GM12878 (cell line): ENCODE data around the gene DSE. TPM values are rescaled to one million over a fixed set of nuclear protein-coding genes. Genes with fewer than 3 reads are reported as not detected.
A peak's percentile ranks its signal among the peaks of the same experiment; 100 is the strongest.

ENCODE experiments used
- ATAC-seq: fragments of 200-7000 bp; cut with Tn5 transposase; 3 replicates; pipeline ENCODE4 v1.9.1; 2020; ENCODE audit warnings: mild to moderate bottlenecking, moderate library complexity
- BruUV-seq: library from RNA; stranded (reverse); fragments of 400-500 nt; replicated peaks from 2 replicates; lab custom pipeline; 2021; lab: Mats Ljungman, UMichigan
- CTCF ChIA-PET: fragments of 300-600 bp; sonication (Branson Sonifier 250); formaldehyde crosslinking; extraction: SDS; loops from one replicate; lab custom pipeline; 2021; ENCODE audit warnings: inconsistent platforms; lab: Yijun Ruan, JAX
- POLR2A ChIA-PET: fragments of 350-600 bp; formaldehyde crosslinking; extraction: SDS; loops from one replicate; lab custom pipeline; 2021; ENCODE audit warnings: inconsistent platforms; lab: Charles Lee
- RAD21 ChIA-PET: fragments of 300-600 bp; sonication (Branson Sonifier 250); formaldehyde crosslinking; loops from one replicate; lab custom pipeline; 2023; ENCODE audit warnings: antibody characterized with exemption; ENCODE audit not compliant: unreplicated experiment; lab: Charles Lee
- SMC1A ChIA-PET: fragments of 300-600 bp; sonication (Branson Sonifier 250); formaldehyde crosslinking; loops from one replicate; lab custom pipeline; 2023; ENCODE audit not compliant: unreplicated experiment, uncharacterized antibody; lab: Charles Lee
- DNase-seq: peaks from one replicate; pipeline ENCODE4 v3.0.0-alpha.2; 2011; ENCODE audit warnings: low read depth, low spot score
- FAIRE-seq: peaks from 3 replicates; lab custom pipeline; 2011; peaks lifted over from hg19 to GRCh38; lab: Jason Lieb, UNC
- H2AFZ ChIP-seq: 2 replicates; pipeline ENCODE4 v1.6.0; 2011; ENCODE audit warnings: low read depth, low read length, control low read depth; ENCODE audit not compliant: control insufficient read depth
- H3K27ac ChIP-seq: 2 replicates; pipeline ENCODE4 v1.5.1; 2011; ENCODE audit warnings: control low read depth; ENCODE audit not compliant: control insufficient read depth, insufficient read depth
- H3K27me3 ChIP-seq, 2 experiments: replicated peaks in 1 of 2; 2 replicates each; pipeline versions ENCODE4 v1.6.0 to v1.6.1; 2011; ENCODE audit warnings: low read length in 1 of 2; ENCODE audit not compliant: control insufficient read depth in 2 of 2, insufficient read depth in 2 of 2
- H3K36me3 ChIP-seq, 2 experiments: 2 replicates each; pipeline ENCODE4 v1.5.1; 2011; ENCODE audit warnings: low read length in 1 of 2; ENCODE audit not compliant: control insufficient read depth in 2 of 2, insufficient read depth in 2 of 2
- H3K4me1 ChIP-seq: 2 replicates; pipeline ENCODE4 v1.6.1; 2011; ENCODE audit warnings: mild to moderate bottlenecking, low read length, moderate library complexity, mixed read lengths; ENCODE audit not compliant: control insufficient read depth, insufficient read depth
- H3K4me2 ChIP-seq: 2 replicates; pipeline ENCODE4 v1.6.0; 2011; ENCODE audit warnings: control low read depth; ENCODE audit not compliant: control insufficient read depth, insufficient read depth
- H3K4me3 ChIP-seq: fragments of 200-600 bp; sonication (generic); 2 replicates; pipeline ENCODE4 v1.5.1; 2016
- H3K79me2 ChIP-seq: 2 replicates; pipeline ENCODE4 v1.6.0; 2011; ENCODE audit warnings: low read length; ENCODE audit not compliant: control insufficient read depth, insufficient read depth
- H3K9ac ChIP-seq: 2 replicates; pipeline ENCODE4 v1.8.0; 2011; ENCODE audit warnings: low read length, control low read depth, mixed read lengths; ENCODE audit not compliant: control insufficient read depth, insufficient read depth
- H3K9me3 ChIP-seq: replicated peaks from 3 replicates; pipeline ENCODE4 v1.5.1; 2011; ENCODE audit warnings: mild to moderate bottlenecking, low read length; ENCODE audit not compliant: control insufficient read depth, insufficient read depth
- H4K20me1 ChIP-seq: 2 replicates; pipeline ENCODE4 v1.6.0; 2011; ENCODE audit not compliant: control insufficient read depth, insufficient read depth
- CHD2 ChIP-seq: IDR thresholded peaks from 2 replicates; pipeline ENCODE4 v1.6.1; 2011; ENCODE audit warnings: low read depth, low read length, improper control_type of control experiment, borderline replicate concordance
- CHD4 ChIP-seq: fragments of 200-600 bp; sonication (generic); IDR thresholded peaks from 2 replicates; pipeline ENCODE4 v1.6.1; 2016; ENCODE audit warnings: mild to moderate bottlenecking
- EGR1 ChIP-seq, 2 experiments: IDR thresholded peaks; 1 replicate in 1 of 2; 2 replicates in 1 of 2; pipeline ENCODE4 v1.6.1; 2011 to 2012; ENCODE audit warnings: low read depth in 2 of 2, low read length in 2 of 2, borderline replicate concordance in 1 of 2, mild to moderate bottlenecking in 1 of 2, moderate library complexity in 1 of 2
- FOS ChIP-seq: IDR thresholded peaks from 3 replicates; pipeline ENCODE4 v1.6.1; 2011; ENCODE audit warnings: borderline replicate concordance; ENCODE audit not compliant: insufficient read length; ENCODE audit errors: extremely low read depth
- HCFC1 ChIP-seq: fragments of 150-350 bp; IDR thresholded peaks from 2 replicates; pipeline ENCODE4 v1.6.1; 2014; ENCODE audit warnings: low read length
- HSF1 ChIP-seq: fragments of 150-350 bp; IDR thresholded peaks from 2 replicates; pipeline ENCODE4 v1.6.1; 2014; ENCODE audit warnings: mild to moderate bottlenecking, low read depth, low read length
- IRF4 ChIP-seq: IDR thresholded peaks from 2 replicates; pipeline ENCODE4 v1.6.1; 2011; ENCODE audit warnings: low read depth, low read length
- MEF2A ChIP-seq: IDR thresholded peaks from 2 replicates; pipeline ENCODE4 v1.6.1; 2011; ENCODE audit warnings: low read depth, mild to moderate bottlenecking, low read length, moderate library complexity; ENCODE audit not compliant: insufficient read depth
- MXI1 ChIP-seq: fragments of 150-350 bp; IDR thresholded peaks from 2 replicates; pipeline ENCODE4 v1.6.1; 2011; ENCODE audit warnings: low read depth, mild to moderate bottlenecking, inconsistent platforms, low read length, improper control_type of control experiment
- NFYA ChIP-seq: IDR thresholded peaks from 2 replicates; pipeline ENCODE4 v1.6.1; 2011; ENCODE audit warnings: low read depth, mild to moderate bottlenecking, low read length, improper control_type of control experiment, borderline replicate concordance
- PAX8 ChIP-seq: fragments of 450-650 bp; IDR thresholded peaks from 2 replicates; pipeline ENCODE4 v1.6.1; 2017; ENCODE audit warnings: mild to moderate bottlenecking, moderate library complexity
- PKNOX1 ChIP-seq: fragments of 450-650 bp; IDR thresholded peaks from 2 replicates; pipeline ENCODE4 v1.6.1; 2016; ENCODE audit warnings: mild to moderate bottlenecking
- PML ChIP-seq: IDR thresholded peaks from 2 replicates; pipeline ENCODE4 v1.6.1; 2012; ENCODE audit warnings: low read length, inconsistent platforms
- RBBP5 ChIP-seq: fragments of 200-600 bp; sonication (generic); conservative IDR thresholded peaks from 2 replicates; pipeline ENCODE4 v1.6.1; 2016
- SIX5 ChIP-seq: IDR thresholded peaks from 2 replicates; pipeline ENCODE4 v1.6.1; 2011; ENCODE audit warnings: mild to moderate bottlenecking, low read depth, low read length, moderate library complexity; ENCODE audit not compliant: severe bottlenecking
- SMARCA5 ChIP-seq: fragments of 450-650 bp; IDR thresholded peaks from 2 replicates; pipeline ENCODE4 v1.6.1; 2017; ENCODE audit warnings: mild to moderate bottlenecking
- SMC3 ChIP-seq: IDR thresholded peaks from 2 replicates; pipeline ENCODE4 v1.6.1; 2011; ENCODE audit warnings: low read length, improper control_type of control experiment, borderline replicate concordance
- TARDBP ChIP-seq: IDR thresholded peaks from 2 replicates; pipeline ENCODE4 v1.6.1; 2016; ENCODE audit warnings: borderline replicate concordance
- in situ Hi-C: fragments of 300-500 bp; cut with MboI; formaldehyde crosslinking; loops from 9 replicates; pipeline ENCODE4 v1.14.3; 2018; ENCODE audit warnings: mixed read lengths
- intact Hi-C: fragments of 100-400 bp; cut with micrococcal nuclease; formaldehyde crosslinking; loops from one replicate; pipeline ENCODE4 v1.14.2; 2022; ENCODE audit not compliant: unreplicated experiment
- polyA plus RNA-seq, 11 experiments: library from polyadenylated mRNA; depleted of rRNA in 4 of 11; unstranded in 6 of 11; stranded (reverse) in 5 of 11; fragments of >200 nt; fragmentation: Nextera tagmentation in 4 of 11; fragmentation: Illumina TruSeq in 1 of 11; extraction: Ambion mirVana in 4 of 11; extraction: Trizol in 1 of 11; gene quantifications; 1 replicate in 1 of 11; 2 replicates in 10 of 11; pipeline versions ENCODE4 v1.2.1 to v1.2.3, GENCODE V29; 2011 to 2016; ENCODE audit warnings: inconsistent platforms in 2 of 11, missing spikeins in 2 of 11, low read depth in 1 of 11
- total RNA-seq, 4 experiments: library from RNA; depleted of rRNA in 3 of 4; stranded (reverse); fragments of >200 nt in 3 of 4; fragmentation: Illumina TruSeq in 1 of 4; extraction: Trizol in 1 of 4; gene quantifications; 2 replicates each; pipeline versions ENCODE4 v1.2.1 to v1.2.3, GENCODE V29; 2013 to 2021

Gene DSE
- total and polyA plus RNA-seq, 10 of the 15 experiments (the other 5 are each of a cell fraction or from before 2014, with no cell fraction given): 12.6 to 76.4 (median 43.0) TPM

GRCh38 chr6:116362276-116362675 is 8.5 kb upstream of the DSE start (continued):
- TF ChIP-seq HSF1 (no peak), RBBP5 (no peak)
- TF ChIP-seq, all 136 proteins: peak for 0

- RAD21 ChIA-PET: interaction anchor here (3.1 kb wide), 1 partner anchor 76 kb away, joined by 10 read pairs; no protein-coding TSS in a partner anchor
- intact Hi-C loops: no loop called here
- Histone ChIP-seq H3K9me3 (no peaks in the 10 kb centered on the region), H4K20me1 (no peaks in the 10 kb centered on the region), H3K4me3 (no peak overlapping the region), H3K9ac (no peak overlapping the region), H3K27ac (no peak overlapping the region), H2AFZ (no peak overlapping the region), H3K36me3 (no peaks in the 10 kb centered on the region), H3K4me1 (peaks cover 2% of the 10 kb centered on the region; the same call in 1 of the 2 replicates), H3K79me2 (no peaks in the 10 kb centered on the region), H3K4me2 (no peak overlapping the region), H3K27me3 (no peaks in the 10 kb centered on the region)
- FAIRE-seq: no peak
- BruUV-seq: no TSS peak
- DNase-seq: no peak
- SMC1A ChIA-PET: no interaction called here
- ATAC-seq: 0 out of 3 replicates have a peak, but pooled peaks have one; percentile 34
- POLR2A ChIA-PET: no interaction called here
- no peak for TF ChIP-seq EGR1 (IDR thresholded peaks at IDR 0.05; ENCODE audit: borderline replicate concordance in 1 of 2, low read depth in 2 of 2, low read length in 2 of 2)
- TF ChIP-seq SIX5: no peak
- no peak for TF ChIP-seq CHD2
- TF ChIP-seq PML: no peak
- no peak for TF ChIP-seq MXI1
- no peak for TF ChIP-seq PKNOX1
- TF ChIP-seq HCFC1: no peak
- no peak for TF ChIP-seq TARDBP
- no peak for TF ChIP-seq SMARCA5
- TF ChIP-seq SMC3: no peak
- no peak for TF ChIP-seq CHD4
- TF ChIP-seq PAX8: no peak
- TF ChIP-seq RBBP5: no peak
- no peak for TF ChIP-seq NFYA
- TF ChIP-seq FOS: no peak
- TF ChIP-seq MEF2A: no peak
- no peak for TF ChIP-seq IRF4
- TF ChIP-seq, all 136 proteins: peak for 0
- in situ Hi-C loops: no loop called here
- CTCF ChIA-PET: no interaction called here
These were observed 7.0 kb upstream of the DSE start for GRCh38 chr6:116363759-116364158.
